ENCODE measurements around the gene XRCC5. TPM values are rescaled to one million over a fixed set of nuclear protein-coding genes. Genes with fewer than 3 reads are reported as not detected.
"Not testable (repeated sequence)": the region's sequence is repeated elsewhere in the genome, so short reads cannot be mapped to it uniquely, and the experiment has no call there.

Gene XRCC5
- total RNA-seq, 4 donors from 2014 or later: 107 to 132 (median 116) TPM

GRCh38 chr2:216134958-216135541, 25.9 kb downstream of the XRCC5 start:
- TF ChIP-seq, protein P1, sequence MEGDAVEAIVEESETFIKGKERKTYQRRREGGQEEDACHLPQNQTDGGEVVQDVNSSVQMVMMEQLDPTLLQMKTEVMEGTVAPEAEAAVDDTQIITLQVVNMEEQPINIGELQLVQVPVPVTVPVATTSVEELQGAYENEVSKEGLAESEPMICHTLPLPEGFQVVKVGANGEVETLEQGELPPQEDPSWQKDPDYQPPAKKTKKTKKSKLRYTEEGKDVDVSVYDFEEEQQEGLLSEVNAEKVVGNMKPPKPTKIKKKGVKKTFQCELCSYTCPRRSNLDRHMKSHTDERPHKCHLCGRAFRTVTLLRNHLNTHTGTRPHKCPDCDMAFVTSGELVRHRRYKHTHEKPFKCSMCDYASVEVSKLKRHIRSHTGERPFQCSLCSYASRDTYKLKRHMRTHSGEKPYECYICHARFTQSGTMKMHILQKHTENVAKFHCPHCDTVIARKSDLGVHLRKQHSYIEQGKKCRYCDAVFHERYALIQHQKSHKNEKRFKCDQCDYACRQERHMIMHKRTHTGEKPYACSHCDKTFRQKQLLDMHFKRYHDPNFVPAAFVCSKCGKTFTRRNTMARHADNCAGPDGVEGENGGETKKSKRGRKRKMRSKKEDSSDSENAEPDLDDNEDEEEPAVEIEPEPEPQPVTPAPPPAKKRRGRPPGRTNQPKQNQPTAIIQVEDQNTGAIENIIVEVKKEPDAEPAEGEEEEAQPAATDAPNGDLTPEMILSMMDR (IDR thresholded peaks at IDR 0.05): no peak
- intact Hi-C loops (cut with DNase I; ENCODE audit: low total_unique reads): no loop called here
- no peak overlapping the region for H3K4me3 ChIP-seq (ENCODE audit: low read depth, poor library complexity, severe bottlenecking)
- no peak for DNase-seq (ENCODE audit: low spot score in 2 of 2)
- 94 to 99% methylated on average over 4 of the region's 4 CpGs for WGBS, 2 donors

- intact Hi-C loops (cut with DNase I; ENCODE audit: low total_unique reads): no loop called here
- no peak for DNase-seq (ENCODE audit: low spot score in 2 of 2)
- H3K4me3 ChIP-seq (ENCODE audit: low read depth, poor library complexity, severe bottlenecking): no peak overlapping the region
- TF ChIP-seq, protein P1 (IDR thresholded peaks at IDR 0.05): no peak
- TF ChIP-seq POLR2A (IDR thresholded peaks at IDR 0.05): no peak
Measured at GRCh38 chr2:216139884-216140283, 30.7 kb downstream of the XRCC5 start.

DNA sequence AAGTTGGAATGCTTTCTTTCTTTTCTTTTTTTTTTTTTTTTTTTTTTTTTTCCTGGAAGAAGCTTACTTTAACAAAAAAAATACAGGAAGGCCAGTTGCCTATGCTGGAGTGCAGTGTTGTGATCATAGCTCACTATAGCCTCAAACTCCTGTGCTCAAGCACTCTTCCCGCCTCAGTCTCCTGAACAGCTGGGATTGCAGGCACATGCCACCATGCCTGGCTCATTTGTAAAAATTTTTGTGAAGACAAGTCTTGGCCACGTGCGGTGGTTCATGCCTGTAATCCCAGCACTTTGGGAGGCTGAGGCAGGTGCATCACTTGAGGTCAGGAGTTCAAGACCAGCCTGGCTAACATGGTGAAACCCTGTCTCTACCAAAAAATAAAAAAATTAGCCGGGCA, 32.4 kb downstream of the XRCC5 start:
- DNase-seq (ENCODE audit: low spot score in 2 of 2); H3K4me3 ChIP-seq (ENCODE audit: low read depth, poor library complexity, severe bottlenecking); intact Hi-C loops (cut with DNase I; ENCODE audit: low total_unique reads): not testable (repeated sequence)
- WGBS, 2 donors: 88 to 97% methylated on average over 4 of the region's 4 CpGs

GRCh38 chr2:216142540-216142939, 33.4 kb downstream of the XRCC5 start:
- WGBS, 2 donors: 86 to 94% methylated on average over 1 of the region's 1 CpG
- intact Hi-C loops (cut with DNase I; ENCODE audit: low total_unique reads): no loop called here
- TF ChIP-seq, protein P1 (IDR thresholded peaks at IDR 0.05): no peak
- no peak for TF ChIP-seq POLR2A (IDR thresholded peaks at IDR 0.05)
- H3K4me3 ChIP-seq (ENCODE audit: low read depth, poor library complexity, severe bottlenecking): no peak overlapping the region
- no peak for DNase-seq (ENCODE audit: low spot score in 2 of 2)

DNA sequence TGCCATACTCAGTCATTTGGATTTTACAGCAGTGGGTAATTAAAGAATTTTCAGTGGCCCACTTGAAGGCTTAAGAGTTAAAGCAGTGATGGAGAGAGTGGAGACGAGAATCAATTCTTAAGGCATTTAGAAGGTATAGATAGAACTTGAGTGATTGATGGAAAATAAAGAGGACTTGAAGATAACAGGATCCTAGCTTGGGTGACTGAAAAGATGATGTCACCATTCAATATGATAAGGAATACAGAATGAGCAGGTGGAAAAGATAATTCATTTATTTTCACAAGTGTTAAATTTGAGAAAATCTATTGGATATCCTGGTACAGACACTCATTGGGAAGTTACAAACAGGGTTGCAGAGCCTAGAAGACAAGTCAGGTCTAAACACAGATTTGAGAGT, 35.2 kb downstream of the XRCC5 start:
- H3K4me3 ChIP-seq (ENCODE audit: low read depth, poor library complexity, severe bottlenecking): no peak overlapping the region
- DNase-seq (ENCODE audit: low spot score in 2 of 2): no peak
- WGBS, 2 donors: 76 to 89% methylated on average over 1 of the region's 1 CpG
- TF ChIP-seq, protein P1 (IDR thresholded peaks at IDR 0.05): no peak
- TF ChIP-seq POLR2A (IDR thresholded peaks at IDR 0.05): no peak
- intact Hi-C loops (cut with DNase I; ENCODE audit: low total_unique reads): no loop called here

GRCh38 chr2:216144857-216145256, 35.7 kb downstream of the XRCC5 start:
- intact Hi-C loops (cut with DNase I; ENCODE audit: low total_unique reads): no loop called here
- 93 to 97% methylated on average over 4 of the region's 4 CpGs for WGBS, 2 donors
- TF ChIP-seq POLR2A (IDR thresholded peaks at IDR 0.05): no peak
- TF ChIP-seq, protein P1 (IDR thresholded peaks at IDR 0.05): no peak
- no peak for DNase-seq (ENCODE audit: low spot score in 2 of 2)
- H3K4me3 ChIP-seq (ENCODE audit: low read depth, poor library complexity, severe bottlenecking): no peak overlapping the region
